KMS-11 (cell line): Measurements from ENCODE around the gene HSPA12B.

Experiments used
- H2AFZ ChIP-seq: fragments of 200-600 bp; sonication (generic); 2 replicates; pipeline ENCODE4 v1.6.1; 2016; ENCODE audit warnings: antibody characterized with exemption, mixed run types, low read depth
- H3K27ac ChIP-seq: fragments of 200-600 bp; sonication (generic); 2 replicates; pipeline ENCODE4 v1.6.1; 2016; ENCODE audit warnings: mild to moderate bottlenecking, mixed run types
- H3K27me3 ChIP-seq: fragments of 200-600 bp; sonication (generic); 2 replicates; pipeline ENCODE4 v1.6.1; 2017; ENCODE audit warnings: mild to moderate bottlenecking, low read depth, mixed run types, moderate library complexity; ENCODE audit not compliant: insufficient read depth
- H3K36me3 ChIP-seq: fragments of 200-600 bp; sonication (generic); 2 replicates; pipeline ENCODE4 v1.6.1; 2017; ENCODE audit warnings: mild to moderate bottlenecking, mixed run types; ENCODE audit not compliant: insufficient read depth
- H3K4me1 ChIP-seq: fragments of 200-600 bp; sonication (generic); 2 replicates; pipeline ENCODE4 v1.6.1; 2016; ENCODE audit warnings: mild to moderate bottlenecking, low read depth, mixed run types; ENCODE audit not compliant: poor library complexity, severe bottlenecking
- H3K4me2 ChIP-seq: fragments of 200-600 bp; sonication (generic); 2 replicates; pipeline ENCODE4 v1.7.0; 2016; ENCODE audit warnings: mild to moderate bottlenecking, mixed run types
- H3K4me3 ChIP-seq: fragments of 200-600 bp; sonication (generic); IDR thresholded peaks from 2 replicates; pipeline ENCODE4 v1.6.1; 2017; ENCODE audit warnings: low read depth, low read length, mixed read lengths; ENCODE audit not compliant: insufficient read depth
- H3K79me2 ChIP-seq: fragments of 200-600 bp; sonication (generic); 2 replicates; pipeline ENCODE4 v1.6.1; 2016; ENCODE audit warnings: low read depth, mixed run types; ENCODE audit not compliant: insufficient read depth
- H3K9ac ChIP-seq: fragments of 200-600 bp; sonication (generic); 2 replicates; pipeline ENCODE4 v1.6.1; 2016; ENCODE audit warnings: mild to moderate bottlenecking, mixed run types
- H4K20me1 ChIP-seq: fragments of 200-600 bp; sonication (generic); 2 replicates; pipeline ENCODE4 v1.6.1; 2016; ENCODE audit warnings: mild to moderate bottlenecking, mixed run types; ENCODE audit not compliant: insufficient read depth
- TF ChIP-seq, protein P1 (sequence below): fragments of 200-600 bp; sonication (generic); conservative IDR thresholded peaks from 2 replicates; pipeline ENCODE4 v1.6.1; 2017; ENCODE audit warnings: low read depth, mild to moderate bottlenecking, antibody characterized with exemption, low read length, moderate library complexity, mixed read lengths

Gene HSPA12B

GRCh38 chr20:3721912-3722311, 10.6 kb upstream of the HSPA12B start:
- no peak overlapping the region for H3K27ac ChIP-seq
- H4K20me1 ChIP-seq: no peaks in the 10 kb centered on the region
- H3K9ac ChIP-seq: no peak overlapping the region
- H3K4me1 ChIP-seq: peaks cover 7% of the 10 kb centered on the region
- H2AFZ ChIP-seq: no peak overlapping the region
- TF ChIP-seq, protein P1, sequence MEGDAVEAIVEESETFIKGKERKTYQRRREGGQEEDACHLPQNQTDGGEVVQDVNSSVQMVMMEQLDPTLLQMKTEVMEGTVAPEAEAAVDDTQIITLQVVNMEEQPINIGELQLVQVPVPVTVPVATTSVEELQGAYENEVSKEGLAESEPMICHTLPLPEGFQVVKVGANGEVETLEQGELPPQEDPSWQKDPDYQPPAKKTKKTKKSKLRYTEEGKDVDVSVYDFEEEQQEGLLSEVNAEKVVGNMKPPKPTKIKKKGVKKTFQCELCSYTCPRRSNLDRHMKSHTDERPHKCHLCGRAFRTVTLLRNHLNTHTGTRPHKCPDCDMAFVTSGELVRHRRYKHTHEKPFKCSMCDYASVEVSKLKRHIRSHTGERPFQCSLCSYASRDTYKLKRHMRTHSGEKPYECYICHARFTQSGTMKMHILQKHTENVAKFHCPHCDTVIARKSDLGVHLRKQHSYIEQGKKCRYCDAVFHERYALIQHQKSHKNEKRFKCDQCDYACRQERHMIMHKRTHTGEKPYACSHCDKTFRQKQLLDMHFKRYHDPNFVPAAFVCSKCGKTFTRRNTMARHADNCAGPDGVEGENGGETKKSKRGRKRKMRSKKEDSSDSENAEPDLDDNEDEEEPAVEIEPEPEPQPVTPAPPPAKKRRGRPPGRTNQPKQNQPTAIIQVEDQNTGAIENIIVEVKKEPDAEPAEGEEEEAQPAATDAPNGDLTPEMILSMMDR: no peak
- H3K4me2 ChIP-seq: no peak overlapping the region
- H3K4me3 ChIP-seq: no peak overlapping the region
- no peaks in the 10 kb centered on the region for H3K79me2 ChIP-seq
- H3K36me3 ChIP-seq: no peaks in the 10 kb centered on the region
- no peaks in the 10 kb centered on the region for H3K27me3 ChIP-seq

DNA sequence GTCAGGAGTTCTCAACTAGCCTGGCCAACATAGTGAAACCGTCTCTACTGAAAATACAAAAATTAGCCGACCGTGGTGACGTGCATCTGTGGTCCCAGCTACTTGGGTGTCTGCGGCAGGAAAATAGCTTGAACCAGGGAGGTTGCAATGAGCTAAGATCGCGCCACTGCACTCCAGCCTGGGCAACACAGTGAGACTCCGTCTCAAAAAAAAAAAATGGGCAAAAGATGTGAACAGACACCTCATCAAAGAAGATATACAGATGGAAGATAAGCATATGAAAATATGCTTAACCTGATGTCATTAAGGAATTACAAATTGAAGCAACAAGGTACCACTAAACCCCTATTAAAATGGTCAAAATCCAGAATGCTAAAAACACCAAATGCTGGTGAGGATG, 9.2 kb upstream of the HSPA12B start:
- Histone ChIP-seq H3K4me3 (no peak overlapping the region), H3K4me2 (no peak overlapping the region), H3K4me1 (peaks cover 7% of the 10 kb centered on the region), H4K20me1 (no peaks in the 10 kb centered on the region), H3K36me3 (no peaks in the 10 kb centered on the region), H2AFZ (no peak overlapping the region), H3K9ac (no peak overlapping the region), H3K79me2 (no peaks in the 10 kb centered on the region), H3K27ac (no peak overlapping the region), H3K27me3 (no peaks in the 10 kb centered on the region)
- TF ChIP-seq, protein P1: no peak

DNA sequence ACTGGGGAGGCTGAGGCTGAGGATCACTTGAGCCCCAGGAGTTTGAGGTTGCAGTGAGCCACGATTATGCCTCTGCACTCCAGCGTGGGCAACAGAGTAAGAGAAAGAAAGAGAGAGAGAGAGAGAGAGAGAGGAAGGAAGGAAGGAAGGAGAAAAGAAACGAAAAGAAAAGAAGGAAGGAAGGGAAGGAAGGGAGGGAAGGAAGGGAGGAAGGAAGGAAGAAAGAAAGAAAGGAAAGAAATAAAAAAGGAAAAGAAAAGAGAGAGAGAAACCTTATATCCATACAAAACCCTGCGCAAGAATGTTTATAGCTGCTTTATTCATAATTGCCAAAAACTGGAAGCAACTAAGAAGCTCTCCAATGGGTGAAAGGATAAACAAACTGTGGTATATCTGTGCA, 8.1 kb upstream of the HSPA12B start:
- Histone ChIP-seq H2AFZ (no peak overlapping the region), H3K27me3 (no peaks in the 10 kb centered on the region)

DNA sequence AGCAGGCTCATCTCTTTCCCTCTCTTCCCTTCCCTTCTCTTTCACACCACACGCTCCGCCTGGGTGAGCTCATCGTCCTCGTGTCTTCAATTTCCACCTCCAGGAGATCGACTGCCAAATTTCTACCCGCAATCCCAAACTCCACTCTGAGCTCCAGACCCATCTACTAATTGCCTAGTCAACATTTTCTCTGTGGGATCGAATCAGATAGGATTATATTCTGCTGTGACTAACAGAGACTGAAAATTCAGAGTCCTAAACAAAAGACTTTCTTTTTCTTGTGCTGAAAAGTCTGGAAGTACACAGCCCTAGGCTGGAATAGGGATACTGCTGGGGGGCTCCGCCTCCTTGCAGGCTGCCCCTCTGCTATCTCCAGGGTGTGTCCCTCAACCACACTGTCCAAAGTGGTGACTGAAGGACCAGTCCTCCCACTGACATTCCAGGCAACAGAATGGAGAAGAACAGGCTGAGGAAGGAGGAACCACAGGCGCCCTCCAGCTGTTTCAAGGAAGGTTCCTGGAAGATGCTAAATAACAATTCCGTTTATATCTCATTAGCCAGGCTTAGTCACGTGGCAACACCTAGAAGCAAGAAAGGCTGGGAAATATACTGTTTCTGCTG, 5.0 kb upstream of the HSPA12B start:
- TF ChIP-seq, protein P1: no peak
- Histone ChIP-seq H4K20me1 (no peaks in the 10 kb centered on the region), H3K27ac (no peak overlapping the region), H3K4me1 (no peaks in the 10 kb centered on the region), H2AFZ (no peak overlapping the region), H3K9ac (no peak overlapping the region), H3K79me2 (no peaks in the 10 kb centered on the region), H3K4me2 (no peak overlapping the region), H3K36me3 (no peaks in the 10 kb centered on the region), H3K27me3 (no peaks in the 10 kb centered on the region), H3K4me3 (no peak overlapping the region)

More for the DNA sequence above, 8.1 kb upstream of the HSPA12B start:
- Histone ChIP-seq H3K4me3 (no peak overlapping the region), H3K27ac (no peak overlapping the region), H3K36me3 (no peaks in the 10 kb centered on the region), H3K4me1 (peaks cover 7% of the 10 kb centered on the region), H3K4me2 (no peak overlapping the region), H4K20me1 (no peaks in the 10 kb centered on the region), H3K79me2 (no peaks in the 10 kb centered on the region), H3K9ac (no peak overlapping the region)
- TF ChIP-seq, protein P1: no peak
